ENCODE results near the gene SCN10A. TPM values are rescaled to one million over a fixed set of nuclear protein-coding genes. Genes with fewer than 3 reads are reported as not detected.
A peak's percentile ranks its signal among the peaks of the same experiment; 100 is the strongest.

Gene SCN10A
- total and polyA plus RNA-seq, 2 of the 13 experiments (the other 11 are each of a cell fraction or from before 2014, with no cell fraction given) = not detected

DNA sequence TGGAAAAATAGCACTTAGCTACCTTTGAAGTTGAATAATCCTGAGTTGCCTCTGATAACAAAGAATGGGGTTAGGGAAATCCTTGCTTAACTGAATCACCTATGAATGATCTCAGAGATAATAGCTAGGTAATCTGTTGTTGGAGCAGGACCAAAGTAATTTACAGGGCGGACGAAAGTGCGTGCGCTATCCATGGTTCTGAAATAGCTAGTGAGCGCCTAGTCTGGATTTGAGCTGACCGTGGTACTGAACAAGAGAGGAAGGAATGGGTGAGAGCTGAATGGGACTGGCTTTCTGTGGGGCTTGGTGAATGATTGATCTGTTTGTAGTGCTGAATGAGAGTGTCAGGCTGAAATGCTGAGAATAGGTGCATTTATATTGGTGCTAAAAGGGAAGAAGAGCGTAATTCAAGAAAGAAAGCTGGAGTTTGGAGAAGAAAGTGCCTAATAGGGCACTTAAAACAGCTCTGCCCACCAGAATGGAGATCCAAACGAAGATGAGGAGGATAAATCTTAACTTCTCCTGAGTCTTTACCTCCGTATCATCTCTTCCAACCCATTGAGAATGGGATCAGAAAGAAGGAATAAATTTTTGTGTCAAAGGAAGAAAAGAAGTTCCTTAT lies 10.1 kb downstream of the SCN10A start (continued):
- TF ChIP-seq ZNF121 (CRISPR knock-in tag; IDR thresholded peaks at IDR 0.05) (no peak), ZNF552 (CRISPR knock-in tag; IDR thresholded peaks at IDR 0.05; ENCODE audit: borderline replicate concordance) (peak; percentile 65; the same call in 1 of the 2 replicates), ZNF563 (CRISPR knock-in tag; IDR thresholded peaks at IDR 0.05) (peak; percentile 86; the same call in 1 of the 2 replicates), PHF20 (CRISPR knock-in tag; IDR thresholded peaks at IDR 0.05) (peak; percentile 77), ZNF101 (CRISPR knock-in tag; IDR thresholded peaks at IDR 0.05; ENCODE audit: borderline replicate concordance, low read depth) (peak; percentile 92; the same call in 1 of the 2 replicates), KDM3A (CRISPR knock-in tag; IDR thresholded peaks at IDR 0.05; ENCODE audit: low read depth) (peak; percentile 95; the same call in 1 of the 2 replicates), MXD4 (CRISPR knock-in tag; IDR thresholded peaks at IDR 0.05) (peak; percentile 98), ZNF589 (CRISPR knock-in tag; conservative IDR thresholded peaks at IDR 0.05) (peak; percentile 99), TOE1 (CRISPR knock-in tag; IDR thresholded peaks at IDR 0.05) (peak; percentile 98), TCF12 (IDR thresholded peaks at IDR 0.05) (no peak), TCF12 (CRISPR knock-in tag; IDR thresholded peaks at IDR 0.05) (no peak), ZNF569 (CRISPR knock-in tag; IDR thresholded peaks at IDR 0.05; ENCODE audit: borderline replicate concordance) (no peak)
- TF ChIP-seq, protein P1, sequence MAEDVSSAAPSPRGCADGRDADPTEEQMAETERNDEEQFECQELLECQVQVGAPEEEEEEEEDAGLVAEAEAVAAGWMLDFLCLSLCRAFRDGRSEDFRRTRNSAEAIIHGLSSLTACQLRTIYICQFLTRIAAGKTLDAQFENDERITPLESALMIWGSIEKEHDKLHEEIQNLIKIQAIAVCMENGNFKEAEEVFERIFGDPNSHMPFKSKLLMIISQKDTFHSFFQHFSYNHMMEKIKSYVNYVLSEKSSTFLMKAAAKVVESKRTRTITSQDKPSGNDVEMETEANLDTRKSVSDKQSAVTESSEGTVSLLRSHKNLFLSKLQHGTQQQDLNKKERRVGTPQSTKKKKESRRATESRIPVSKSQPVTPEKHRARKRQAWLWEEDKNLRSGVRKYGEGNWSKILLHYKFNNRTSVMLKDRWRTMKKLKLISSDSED (CRISPR knock-in tag; IDR thresholded peaks at IDR 0.05) = peak; percentile 87; the same call in 1 of the 2 replicates
- TF ChIP-seq, protein P2, sequence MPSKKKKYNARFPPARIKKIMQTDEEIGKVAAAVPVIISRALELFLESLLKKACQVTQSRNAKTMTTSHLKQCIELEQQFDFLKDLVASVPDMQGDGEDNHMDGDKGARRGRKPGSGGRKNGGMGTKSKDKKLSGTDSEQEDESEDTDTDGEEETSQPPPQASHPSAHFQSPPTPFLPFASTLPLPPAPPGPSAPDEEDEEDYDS (CRISPR knock-in tag; IDR thresholded peaks at IDR 0.05) = peak; percentile 81
- TF ChIP-seq, protein P3, sequence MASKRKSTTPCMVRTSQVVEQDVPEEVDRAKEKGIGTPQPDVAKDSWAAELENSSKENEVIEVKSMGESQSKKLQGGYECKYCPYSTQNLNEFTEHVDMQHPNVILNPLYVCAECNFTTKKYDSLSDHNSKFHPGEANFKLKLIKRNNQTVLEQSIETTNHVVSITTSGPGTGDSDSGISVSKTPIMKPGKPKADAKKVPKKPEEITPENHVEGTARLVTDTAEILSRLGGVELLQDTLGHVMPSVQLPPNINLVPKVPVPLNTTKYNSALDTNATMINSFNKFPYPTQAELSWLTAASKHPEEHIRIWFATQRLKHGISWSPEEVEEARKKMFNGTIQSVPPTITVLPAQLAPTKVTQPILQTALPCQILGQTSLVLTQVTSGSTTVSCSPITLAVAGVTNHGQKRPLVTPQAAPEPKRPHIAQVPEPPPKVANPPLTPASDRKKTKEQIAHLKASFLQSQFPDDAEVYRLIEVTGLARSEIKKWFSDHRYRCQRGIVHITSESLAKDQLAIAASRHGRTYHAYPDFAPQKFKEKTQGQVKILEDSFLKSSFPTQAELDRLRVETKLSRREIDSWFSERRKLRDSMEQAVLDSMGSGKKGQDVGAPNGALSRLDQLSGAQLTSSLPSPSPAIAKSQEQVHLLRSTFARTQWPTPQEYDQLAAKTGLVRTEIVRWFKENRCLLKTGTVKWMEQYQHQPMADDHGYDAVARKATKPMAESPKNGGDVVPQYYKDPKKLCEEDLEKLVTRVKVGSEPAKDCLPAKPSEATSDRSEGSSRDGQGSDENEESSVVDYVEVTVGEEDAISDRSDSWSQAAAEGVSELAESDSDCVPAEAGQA (IDR thresholded peaks at IDR 0.05; ENCODE audit: low read depth) = no peak
- TF ChIP-seq, protein P3 (CRISPR knock-in tag; IDR thresholded peaks at IDR 0.05; ENCODE audit: borderline replicate concordance) = peak; percentile 99
- TF ChIP-seq, protein P4, sequence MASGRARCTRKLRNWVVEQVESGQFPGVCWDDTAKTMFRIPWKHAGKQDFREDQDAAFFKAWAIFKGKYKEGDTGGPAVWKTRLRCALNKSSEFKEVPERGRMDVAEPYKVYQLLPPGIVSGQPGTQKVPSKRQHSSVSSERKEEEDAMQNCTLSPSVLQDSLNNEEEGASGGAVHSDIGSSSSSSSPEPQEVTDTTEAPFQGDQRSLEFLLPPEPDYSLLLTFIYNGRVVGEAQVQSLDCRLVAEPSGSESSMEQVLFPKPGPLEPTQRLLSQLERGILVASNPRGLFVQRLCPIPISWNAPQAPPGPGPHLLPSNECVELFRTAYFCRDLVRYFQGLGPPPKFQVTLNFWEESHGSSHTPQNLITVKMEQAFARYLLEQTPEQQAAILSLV (CRISPR knock-in tag; IDR thresholded peaks at IDR 0.05; ENCODE audit: borderline replicate concordance) = peak; percentile 97
- TF ChIP-seq, protein P5, sequence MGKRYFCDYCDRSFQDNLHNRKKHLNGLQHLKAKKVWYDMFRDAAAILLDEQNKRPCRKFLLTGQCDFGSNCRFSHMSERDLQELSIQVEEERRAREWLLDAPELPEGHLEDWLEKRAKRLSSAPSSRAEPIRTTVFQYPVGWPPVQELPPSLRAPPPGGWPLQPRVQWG (CRISPR knock-in tag; IDR thresholded peaks at IDR 0.05; ENCODE audit: borderline replicate concordance, low read depth) = peak; percentile 97
- TF ChIP-seq, protein P6, sequence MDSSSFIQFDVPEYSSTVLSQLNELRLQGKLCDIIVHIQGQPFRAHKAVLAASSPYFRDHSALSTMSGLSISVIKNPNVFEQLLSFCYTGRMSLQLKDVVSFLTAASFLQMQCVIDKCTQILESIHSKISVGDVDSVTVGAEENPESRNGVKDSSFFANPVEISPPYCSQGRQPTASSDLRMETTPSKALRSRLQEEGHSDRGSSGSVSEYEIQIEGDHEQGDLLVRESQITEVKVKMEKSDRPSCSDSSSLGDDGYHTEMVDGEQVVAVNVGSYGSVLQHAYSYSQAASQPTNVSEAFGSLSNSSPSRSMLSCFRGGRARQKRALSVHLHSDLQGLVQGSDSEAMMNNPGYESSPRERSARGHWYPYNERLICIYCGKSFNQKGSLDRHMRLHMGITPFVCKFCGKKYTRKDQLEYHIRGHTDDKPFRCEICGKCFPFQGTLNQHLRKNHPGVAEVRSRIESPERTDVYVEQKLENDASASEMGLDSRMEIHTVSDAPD (CRISPR knock-in tag; IDR thresholded peaks at IDR 0.05) = peak; percentile 58; the same call in 1 of the 2 replicates

Measured in HepG2 (cell line).